Skin of body (tissue), 2 donors: ENCODE results near the gene PRIM2. TPM values are rescaled to one million over a fixed set of nuclear protein-coding genes. Genes with fewer than 3 reads are reported as not detected.
"Not testable (repeated sequence)": the region's sequence is repeated elsewhere in the genome, so short reads cannot be mapped to it uniquely, and the experiment has no call there.

ENCODE experiments used
- DNase-seq: peaks from one replicate; lab custom pipeline; 2025; lab: John Stamatoyannopoulos, UW
- total RNA-seq: library from RNA; depleted of rRNA; stranded (reverse); fragments of >200 nt; gene quantifications from one replicate; pipeline ENCODE4 v1.2.3, GENCODE V29; 2014

Gene PRIM2
- total RNA-seq, 1 donor from 2014 or later: 17.2 TPM

DNA sequence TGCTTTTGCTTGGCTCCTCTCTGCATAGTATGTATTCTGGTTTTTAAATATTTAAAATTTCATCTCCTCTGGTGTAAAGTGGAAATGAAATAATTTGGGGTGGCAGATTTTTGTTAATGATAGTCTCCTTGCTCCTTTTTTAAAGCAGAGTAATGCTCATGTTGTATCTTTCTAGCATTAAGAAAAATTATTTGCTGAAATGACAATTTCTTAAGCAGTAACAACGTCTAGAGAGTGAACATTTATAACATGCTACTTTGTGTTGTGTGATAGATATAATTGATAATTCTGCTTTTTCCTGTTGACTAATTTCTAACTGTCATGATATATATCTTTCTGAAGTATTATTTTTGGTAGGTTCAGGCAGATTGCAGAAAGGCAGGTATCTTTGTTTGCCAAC lies 127.4 kb downstream of the PRIM2 start:
- DNase-seq: not testable (repeated sequence)

DNA sequence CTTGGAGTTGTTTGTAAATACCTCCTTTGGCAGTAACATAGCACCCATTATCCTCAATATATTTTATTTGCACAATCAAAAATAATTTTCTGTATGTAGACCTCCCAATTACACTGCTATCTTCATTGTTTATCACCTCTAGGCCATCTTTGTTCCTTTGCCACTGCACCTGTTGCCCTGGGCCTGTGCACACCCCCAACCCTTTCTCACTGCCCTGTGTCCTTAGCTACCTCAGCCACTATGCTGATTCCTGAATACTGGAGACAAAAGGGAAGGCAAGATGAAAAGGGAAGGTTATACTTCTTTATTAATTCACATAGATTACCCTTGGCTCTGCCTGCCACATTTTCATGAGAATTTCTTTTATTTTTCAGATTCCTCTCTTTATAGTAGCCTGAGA lies 127.9 kb downstream of the PRIM2 start:
- DNase-seq: not testable (repeated sequence)

DNA sequence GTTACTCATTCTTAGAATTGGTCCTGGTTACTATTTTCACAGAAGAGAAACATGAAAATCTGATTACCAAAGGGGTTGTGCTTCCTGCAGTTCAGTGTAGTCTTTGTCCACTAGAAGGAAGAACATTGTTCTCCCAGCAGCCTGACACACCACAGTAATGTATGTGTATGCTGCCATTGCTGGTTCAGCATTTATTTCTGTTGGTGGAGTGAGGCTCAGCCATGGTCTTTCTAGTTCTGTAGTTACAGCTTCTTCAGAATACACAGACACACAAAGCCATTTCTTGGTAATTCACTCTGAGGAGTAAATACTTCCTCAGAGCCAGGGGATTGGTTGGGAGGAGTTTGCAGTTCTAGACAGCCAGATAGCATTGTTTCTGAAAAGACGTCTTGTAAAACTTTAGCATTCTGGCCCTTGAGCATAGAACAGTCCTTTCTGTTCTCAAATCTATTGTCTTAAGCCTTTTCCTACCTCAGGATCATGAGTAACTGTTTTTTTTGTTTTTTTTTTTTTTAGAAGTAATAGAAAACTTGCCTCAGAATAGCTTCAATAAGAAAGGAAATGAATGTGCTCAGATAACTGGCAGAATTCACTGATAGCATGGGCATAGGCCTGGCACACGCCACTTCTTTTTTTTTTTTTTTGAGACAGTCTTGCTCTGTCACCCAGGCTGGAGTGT lies 128.5 kb downstream of the PRIM2 start:
- not testable (repeated sequence) for DNase-seq

DNA sequence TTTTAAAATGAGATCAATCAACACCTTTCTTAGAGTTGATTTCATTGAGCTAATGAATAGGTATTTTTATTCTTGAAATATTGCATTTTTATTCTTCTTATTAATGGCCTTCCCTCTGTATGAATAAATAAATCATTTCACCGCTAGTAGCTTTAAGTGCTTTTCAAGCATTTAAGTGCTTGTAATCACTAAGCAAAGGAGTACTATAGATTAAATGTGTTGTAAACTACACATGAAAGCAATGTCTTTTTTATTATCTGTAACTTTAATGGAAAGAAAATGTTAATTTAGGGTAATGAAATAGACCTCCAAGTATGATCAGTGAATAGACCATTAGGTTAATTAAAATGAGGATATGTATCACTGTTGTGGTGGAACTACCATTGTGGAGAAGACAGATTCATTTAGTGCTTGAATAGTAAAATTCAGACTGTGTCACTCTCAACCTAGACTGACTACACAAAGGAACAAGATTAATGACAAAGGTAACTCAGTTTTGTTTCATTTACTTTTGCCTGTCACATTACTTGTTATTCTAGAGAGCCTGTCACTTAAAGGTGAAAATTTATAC lies 132.2 kb downstream of the PRIM2 start:
- DNase-seq: not testable (repeated sequence)

DNA sequence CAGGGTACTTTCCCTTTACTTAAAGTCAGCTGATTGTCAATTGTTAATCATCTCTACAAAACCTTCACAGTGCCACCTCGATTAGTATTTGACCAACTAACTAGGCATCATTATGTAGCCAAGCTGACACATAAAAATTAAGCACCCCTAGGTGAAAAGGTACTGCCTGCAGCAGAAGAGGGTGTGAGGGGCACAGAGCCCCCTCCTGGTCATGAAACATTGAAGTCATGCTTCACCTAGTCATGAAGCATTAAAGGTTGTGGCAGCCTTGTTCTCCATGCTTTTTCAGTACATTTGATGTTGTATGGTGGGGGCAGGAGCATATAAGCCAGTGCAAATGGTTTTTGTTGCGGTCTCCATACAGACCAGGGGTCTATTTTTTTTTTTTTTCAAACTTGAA lies 142.4 kb downstream of the PRIM2 start:
- DNase-seq: not testable (repeated sequence)

DNA sequence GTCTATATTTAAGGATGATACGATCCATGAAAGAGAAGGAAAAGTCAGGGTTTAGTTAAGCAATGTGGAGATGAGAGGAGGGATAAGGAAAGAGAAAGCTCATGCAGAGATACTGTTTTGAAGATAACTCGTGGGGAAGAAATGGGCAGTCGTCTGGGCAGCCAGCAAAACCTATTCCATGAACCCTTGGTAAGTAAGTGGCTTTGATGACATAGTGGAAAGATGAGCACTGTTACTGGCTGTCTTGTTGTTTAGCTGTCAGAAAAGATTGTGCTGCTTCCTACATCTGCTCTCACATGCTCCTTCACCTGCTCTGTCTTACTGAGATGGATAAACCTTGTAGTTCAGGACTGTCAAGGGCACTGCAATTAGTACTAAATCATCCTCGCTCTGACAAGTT lies 143.6 kb downstream of the PRIM2 start:
- DNase-seq: not testable (repeated sequence)

DNA sequence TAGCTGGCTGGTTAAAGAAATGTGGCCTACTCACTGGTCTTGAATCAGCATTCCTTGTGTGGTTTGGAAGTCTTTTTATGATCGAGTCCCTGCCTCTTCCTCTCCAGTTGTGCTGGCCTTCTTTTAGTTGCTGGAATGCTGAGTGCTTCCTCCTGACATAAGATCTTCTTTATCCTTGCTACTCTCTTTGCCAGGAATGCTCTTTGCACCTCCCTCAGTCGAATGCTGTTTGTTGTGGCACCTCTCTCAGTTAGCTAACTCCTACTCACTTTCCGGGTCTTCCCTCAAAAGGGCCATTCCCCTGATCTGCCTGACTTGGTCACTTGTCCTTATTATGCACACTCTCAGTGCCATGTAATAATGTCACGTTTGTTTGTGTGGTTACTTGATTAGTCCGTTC lies 146.4 kb downstream of the PRIM2 start:
- DNase-seq: not testable (repeated sequence)

DNA sequence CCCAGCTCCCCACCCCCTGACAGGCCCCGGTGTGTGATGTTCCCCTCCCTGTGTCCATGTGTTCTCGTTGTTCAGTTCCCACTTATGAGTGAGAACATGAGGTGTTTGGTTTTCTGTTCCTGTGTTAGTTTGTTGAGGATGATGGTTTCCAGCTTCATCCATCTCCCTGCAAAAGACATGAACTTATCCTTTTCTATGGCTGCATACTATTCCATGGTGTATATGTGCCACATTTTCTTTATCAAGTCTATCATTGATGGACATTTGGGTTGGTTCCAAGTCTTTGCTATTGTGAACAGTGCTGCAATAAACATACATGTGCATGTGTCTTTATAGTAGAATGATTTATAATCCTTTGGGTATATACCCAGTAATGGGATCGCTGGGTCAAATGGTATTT lies 148.5 kb downstream of the PRIM2 start:
- not testable (repeated sequence) for DNase-seq

DNA sequence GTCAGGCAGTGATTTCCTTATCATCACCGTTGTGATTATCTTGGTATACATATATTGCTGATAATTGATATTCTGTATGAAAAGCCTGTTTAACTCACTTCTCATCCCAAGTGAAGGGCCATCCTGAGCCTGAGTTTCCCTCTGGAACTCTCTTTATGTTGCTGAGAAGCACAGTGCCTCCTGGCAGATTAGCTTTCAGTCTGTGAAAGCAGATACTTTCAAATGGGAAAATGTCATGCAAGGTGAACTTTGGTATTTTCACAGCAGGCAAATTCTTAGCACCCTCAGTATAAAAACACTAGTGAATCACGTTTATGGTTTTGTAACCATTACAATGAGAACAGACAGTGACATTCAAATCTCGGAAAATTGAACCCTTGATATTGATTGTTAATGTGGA lies 151.6 kb downstream of the PRIM2 start:
- no peak for DNase-seq

DNA sequence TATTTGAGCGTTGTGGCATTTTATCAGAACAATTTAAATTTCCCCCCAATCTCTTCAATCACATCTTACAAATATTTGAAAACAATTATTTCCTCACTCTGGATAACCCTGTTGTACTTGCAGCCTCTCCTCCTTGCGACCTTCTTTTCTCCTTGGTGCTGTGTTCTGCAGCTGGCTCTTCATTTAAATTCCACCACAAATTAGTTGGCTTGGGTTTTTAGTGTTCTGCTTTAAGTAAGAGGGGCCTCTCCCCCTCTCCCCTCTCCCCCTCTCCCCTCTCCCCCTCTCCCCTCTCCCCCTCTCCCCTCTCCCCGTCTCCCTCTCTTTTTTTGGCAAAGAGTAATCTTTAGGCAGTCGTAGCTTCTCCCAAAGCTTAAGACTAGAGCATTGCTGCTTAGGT lies 152.7 kb downstream of the PRIM2 start:
- DNase-seq: not testable (repeated sequence)

DNA sequence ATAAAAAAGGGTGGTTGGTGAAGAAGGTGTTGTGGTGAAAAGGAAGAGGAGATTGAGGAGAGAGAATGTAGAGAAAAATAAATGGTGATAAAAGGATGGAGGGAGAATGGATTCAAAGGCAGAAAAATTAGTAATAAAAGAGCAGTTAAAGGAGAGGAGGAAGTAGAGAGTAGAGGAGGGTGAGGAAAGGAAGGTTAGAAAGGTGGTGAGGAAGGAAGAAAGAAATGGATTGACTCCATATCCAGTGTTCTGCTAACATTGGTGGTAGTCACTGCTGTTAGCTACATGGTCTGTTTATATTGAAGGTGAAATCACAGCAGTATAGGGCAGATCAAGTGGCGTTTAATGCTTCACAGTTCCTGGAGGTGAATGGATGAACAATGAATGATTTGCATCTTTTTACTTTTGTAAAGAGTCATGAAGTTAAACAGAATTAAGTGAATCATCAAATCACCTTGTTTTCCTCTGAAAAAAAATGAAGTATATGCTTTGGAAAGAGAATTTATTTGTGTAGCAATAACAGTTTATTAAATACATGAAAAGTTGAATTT lies 154.0 kb downstream of the PRIM2 start:
- DNase-seq: not testable (repeated sequence)

DNA sequence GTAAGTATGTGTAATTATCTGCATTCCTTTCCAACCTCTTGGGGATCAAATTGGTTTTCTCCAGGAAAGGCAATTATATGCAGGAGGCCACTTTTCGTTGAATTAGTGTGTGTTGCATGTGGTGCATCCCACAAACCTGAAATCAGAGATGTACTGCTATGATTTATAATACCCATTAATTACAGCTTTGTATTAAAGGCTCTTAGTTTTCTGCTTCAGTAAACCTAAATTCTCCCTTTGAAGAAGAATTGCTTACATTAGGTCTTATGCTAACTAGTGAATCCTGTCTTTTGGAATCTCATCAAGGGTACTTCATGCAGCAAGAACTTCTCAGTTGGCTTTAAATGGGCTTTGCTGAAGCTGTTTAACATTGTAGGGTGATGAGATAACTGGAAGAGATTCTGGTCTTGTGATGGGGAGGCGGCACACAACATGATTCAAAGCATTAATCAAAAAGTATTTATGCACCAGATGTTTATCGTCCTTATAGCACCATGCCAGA lies 155.5 kb downstream of the PRIM2 start:
- DNase-seq: peak; percentile 64

DNA sequence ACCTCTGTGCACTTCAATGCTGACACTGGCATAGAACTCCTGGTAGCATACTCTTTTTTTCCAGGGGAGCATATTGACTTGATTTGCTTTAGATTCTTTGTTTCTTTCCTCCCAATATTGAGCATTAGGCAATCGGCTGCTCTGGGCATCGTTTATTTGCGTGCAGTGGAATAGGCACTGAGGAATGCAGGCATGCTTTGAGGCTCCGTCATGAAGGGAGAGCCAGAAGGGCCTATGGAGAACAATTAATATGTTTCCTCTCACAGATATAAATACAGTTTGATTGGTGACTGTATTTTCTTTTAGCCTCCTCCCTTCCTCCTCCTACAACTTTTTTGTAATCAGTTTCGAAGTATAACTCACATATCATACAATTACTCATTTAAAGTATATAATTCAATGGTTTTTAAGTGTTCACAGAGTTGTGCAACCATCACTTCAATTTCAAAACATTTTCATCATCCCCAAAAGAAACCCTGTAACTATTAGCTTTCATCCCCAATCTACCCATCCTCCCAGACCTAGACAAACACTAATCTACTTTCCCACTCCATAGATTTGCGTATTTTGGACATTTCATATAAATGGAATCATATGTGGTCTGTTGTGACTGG lies 157.5 kb downstream of the PRIM2 start:
- not testable (repeated sequence) for DNase-seq

DNA sequence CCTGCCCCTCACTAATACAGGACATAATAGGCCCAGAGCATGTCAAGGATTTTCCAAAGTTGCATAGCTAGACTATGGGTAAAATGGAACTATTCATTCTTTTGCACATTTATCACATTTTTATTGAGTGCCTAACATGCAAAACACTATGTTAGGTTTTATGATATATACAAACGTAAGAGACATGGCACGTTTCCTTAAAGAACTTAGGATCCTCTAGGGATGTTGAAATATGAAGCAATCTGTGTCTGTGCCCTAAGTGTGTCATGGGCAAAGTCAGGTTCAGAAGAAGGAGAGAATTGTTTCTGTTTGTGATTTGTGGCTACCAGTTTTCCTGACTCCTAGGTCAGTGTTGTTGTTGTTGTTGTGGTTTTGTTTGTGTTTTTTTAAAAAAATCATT lies 158.2 kb downstream of the PRIM2 start:
- DNase-seq: not testable (repeated sequence)

DNA sequence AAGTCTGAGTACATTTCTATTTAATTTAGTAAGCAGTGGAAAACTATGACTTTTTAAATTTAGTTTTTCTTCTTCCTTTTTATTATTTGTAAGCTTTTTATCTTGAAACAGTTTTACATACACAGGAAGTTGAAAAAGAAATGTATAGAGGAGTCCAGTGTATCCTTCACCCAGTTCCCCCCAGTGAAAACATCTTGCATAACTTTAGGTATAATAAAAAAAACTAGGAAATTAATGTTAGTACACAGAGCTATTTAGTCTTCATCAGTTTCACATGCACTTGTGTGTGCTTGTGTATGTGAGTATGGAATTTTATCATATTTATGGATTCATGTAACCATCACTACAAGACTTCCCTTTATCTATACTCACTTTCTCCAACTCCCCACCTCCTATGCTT lies 162.8 kb downstream of the PRIM2 start:
- DNase-seq: not testable (repeated sequence)

DNA sequence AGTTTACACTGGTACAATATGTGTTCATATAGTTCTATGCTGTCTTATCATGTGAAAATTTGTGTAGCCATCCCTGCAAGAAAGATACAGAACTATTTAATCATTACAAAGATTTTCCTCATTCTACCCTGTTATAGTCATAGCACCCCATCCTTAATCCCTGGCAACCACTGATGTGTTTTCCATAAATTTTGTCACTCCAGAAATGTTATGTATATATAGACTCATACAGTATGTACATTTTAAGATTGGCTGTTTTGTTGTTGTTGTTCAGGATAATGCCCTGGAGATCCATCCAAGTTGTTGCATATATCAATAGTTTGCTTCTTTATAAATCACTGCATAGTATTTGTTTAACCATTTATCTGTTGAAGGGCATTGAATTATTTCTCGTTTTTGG lies 163.7 kb downstream of the PRIM2 start:
- not testable (repeated sequence) for DNase-seq

DNA sequence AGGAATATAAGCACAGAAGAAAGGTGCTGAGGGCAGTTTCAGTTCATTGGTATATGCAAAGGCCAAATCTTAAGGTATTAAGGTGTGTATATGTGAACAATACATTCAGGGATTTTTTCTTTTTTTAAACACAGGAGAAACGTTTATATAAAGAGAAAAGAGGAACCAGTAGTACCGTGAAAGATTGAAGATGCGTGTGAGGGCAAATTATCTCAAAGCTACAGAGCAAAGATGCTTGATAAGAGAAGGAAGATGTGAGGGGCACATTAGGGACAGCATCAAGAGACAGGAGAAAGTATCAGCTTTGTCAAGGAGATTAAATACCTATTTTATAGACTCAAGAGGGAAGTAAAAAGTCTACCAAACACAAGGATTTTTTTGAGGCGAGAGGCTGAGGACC lies 165.0 kb downstream of the PRIM2 start:
- not testable (repeated sequence) for DNase-seq

DNA sequence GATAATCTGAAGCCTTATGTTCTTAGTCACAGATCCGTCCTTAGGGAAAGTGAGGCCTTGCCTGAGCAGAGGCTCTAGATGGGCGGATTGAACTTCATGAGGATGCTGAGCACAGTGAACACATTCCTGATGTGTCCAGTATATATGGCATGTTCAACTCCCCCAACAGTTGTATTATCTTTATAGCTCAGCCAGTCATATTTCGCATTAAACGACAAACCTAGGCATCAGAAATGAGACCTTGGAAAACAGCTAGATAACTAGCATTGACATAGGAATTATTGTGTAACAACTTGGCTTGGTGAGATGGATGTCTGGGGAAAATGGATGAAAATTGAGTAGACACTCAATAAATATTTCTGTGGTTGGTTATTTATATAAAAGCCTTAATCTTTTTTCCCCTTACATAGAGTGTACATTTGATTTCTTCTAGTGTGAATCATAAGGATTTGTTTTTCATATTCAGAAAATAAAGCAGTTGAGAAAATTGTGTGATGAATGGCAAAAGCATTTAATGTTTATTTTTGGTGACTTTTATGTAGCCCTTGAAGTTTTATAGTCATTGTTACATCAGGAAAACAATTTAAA lies 169.2 kb downstream of the PRIM2 start:
- DNase-seq: not testable (repeated sequence)

DNA sequence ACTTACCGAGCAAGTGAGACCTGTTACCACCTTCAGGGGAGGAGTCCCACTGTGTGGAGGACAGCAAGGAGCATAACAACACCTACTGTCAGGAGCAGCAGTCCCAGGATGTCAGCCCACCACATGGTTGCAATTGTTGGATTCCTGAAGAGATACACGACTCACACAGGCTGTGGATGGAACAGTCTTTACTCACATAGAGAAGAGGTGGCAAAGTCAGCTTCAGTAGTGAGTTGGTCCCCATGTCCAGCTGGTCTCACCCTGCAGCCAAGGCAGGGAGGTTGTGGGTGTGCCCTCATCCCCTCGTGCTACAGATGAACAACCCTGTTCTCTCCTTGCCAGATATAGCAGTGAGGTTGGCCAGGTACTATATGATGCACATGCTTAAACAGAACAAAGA lies 171.1 kb downstream of the PRIM2 start:
- not testable (repeated sequence) for DNase-seq

DNA sequence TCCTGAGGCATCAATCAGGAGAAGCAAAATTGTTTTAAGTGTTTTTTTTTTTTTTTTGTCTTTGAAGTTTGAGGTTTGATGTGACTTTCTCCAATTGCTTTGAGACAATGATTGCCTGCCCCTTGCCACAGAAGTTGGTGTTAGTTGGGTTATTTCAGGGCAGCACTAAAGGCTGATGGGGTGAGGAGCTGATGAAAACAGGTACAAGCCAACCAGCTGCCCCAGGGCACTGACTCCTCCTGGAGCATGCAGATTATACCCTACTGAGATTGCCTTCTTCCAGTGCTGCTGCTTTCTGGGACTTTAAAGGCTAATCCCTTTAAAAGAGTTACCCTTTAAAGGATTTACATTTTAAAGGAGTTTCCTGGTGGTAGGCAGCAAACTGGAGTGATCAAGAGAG lies 172.5 kb downstream of the PRIM2 start:
- not testable (repeated sequence) for DNase-seq

DNA sequence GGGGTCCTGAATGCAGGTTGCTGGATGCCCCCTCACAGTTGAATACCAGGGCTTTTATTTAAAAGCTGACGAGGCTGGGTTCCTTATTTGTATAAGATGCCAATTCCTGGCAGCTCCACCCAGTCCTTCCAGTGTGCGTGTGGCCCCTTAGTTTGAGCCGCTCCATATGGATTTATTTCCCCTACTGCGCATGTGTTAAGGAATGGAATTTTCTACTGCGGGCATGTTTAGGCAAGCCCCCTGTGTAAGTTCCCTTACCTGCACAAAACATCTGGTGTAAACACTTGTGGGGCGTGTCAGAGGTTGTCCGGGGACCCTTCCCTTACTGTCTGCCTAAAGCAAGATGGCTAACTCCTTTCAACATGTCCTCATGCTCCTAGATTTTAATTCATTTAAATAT lies 174.4 kb downstream of the PRIM2 start:
- not testable (repeated sequence) for DNase-seq

DNA sequence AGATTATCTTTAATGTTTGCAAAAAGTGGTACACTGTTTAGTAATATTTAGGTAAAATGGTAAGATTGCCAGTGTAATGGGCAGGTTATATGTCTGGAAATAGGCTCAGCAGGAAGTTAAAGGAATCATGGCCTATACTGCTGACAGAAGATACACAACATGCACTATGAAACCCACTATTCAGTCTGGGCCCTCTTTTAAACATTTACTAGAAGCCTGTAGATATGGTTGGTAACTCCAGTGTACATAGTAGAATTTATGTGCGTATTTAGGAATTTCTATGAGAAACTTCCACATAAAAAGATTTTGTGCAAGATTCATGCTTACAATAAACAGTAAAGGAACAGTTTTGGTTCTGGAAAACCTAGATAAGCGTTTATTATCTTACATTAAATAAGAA lies 178.8 kb downstream of the PRIM2 start:
- not testable (repeated sequence) for DNase-seq
